ENCODE measurements around the gene PLCH2.
"Not testable (repeated sequence)": the region's sequence is repeated elsewhere in the genome, so short reads cannot be mapped to it uniquely, and the experiment has no call there.

The PLCH2 gene

GRCh38 chr1:2443277-2444137 is 32.6 kb upstream of the PLCH2 start:
- DNase-seq, result peak; percentile 69

DNA sequence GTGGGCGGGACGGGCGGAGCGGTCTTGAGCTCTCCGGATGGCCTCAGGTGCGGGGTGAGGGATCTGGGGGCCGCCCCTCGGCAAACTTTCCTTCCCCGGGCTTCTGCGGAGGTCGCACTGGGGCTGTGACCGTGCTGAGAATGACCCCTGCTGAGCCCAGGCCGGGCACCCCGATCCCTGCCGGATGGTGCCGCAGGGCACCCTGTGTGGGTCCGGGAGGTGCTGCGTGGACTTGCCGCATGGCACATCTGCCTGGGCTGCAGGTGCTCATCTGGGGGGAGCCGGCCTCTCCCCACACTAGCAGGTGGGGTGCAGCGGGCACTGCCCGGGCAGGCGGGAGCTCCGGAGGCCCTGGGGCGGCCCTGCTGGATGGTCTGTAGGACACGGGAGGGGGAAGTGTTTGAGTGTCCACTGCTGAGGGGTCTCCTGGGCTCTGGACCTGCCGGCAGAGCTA is 31.9 kb upstream of the PLCH2 start:
- DNase-seq, result no peak

GRCh38 chr1:2445162-2445822 is 30.8 kb upstream of the PLCH2 start:
- DNase-seq, result no peak

- no peak for DNase-seq
These were observed 30.3 kb upstream of the PLCH2 start for GRCh38 chr1:2445823-2446215.

DNA sequence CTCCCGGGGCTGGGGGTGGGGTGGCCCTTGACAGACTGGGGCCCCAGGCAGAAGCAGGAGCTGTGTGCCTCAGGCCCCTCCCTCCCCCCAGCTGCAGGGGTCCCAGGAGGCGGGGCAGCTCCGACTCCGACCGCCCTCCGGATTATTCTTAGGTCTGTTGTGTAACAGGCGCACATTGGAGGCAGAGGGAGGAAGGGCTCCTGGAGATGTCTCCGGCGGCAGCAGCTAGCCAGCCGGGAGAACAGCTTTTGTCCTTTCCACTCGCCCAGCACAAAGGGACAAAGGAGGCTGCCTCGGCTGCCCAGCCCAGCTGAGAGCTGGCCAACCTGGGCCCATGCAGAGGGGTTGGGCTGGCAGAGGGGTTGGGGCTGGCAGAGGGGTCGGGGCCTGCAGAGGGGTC is 29.7 kb upstream of the PLCH2 start:
- DNase-seq, result peak; percentile 84

- DNase-seq, result no peak
These were observed 29.2 kb upstream of the PLCH2 start for GRCh38 chr1:2446861-2447260.

DNA sequence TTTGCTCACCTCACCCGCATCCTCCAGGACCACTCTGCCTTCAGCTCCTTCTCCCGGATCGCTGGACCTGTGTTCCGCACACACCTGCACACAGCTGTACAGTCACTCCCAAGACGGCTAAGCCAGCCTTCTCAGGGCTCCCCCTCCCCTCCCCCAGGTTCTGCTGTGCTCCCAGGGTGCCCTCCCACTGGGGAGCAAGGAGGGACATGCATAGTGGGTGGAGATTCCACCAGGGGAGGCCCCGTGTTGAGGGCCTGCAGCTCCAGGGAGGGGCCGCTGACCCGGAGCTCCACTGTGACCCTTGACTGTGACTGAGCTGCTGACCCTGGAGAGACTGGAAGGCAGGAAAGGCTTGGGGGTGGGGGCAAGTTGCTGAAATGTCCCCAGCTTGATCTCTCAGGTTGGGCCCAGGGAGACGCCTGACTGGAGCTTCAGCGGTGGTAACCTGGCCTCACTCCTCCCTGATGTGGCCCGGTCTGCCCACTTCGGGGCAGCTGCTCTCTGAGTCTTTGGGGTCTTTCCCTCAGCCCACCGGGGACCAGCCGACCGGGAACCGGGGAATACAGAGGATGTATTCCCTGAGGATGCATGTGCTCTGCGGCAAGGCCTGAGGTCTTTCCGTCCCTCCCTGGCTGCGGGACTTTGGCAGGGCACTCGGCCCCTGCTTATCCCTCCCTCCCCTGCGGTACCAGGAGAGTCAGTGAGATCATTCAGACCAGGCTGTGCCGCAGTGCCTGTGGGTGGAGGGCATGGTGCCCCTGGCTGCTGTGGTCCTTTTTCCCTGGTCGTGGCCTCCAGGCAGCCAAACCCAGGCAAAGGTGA is 28.6 kb upstream of the PLCH2 start:
- no peak for DNase-seq

- no peak for DNase-seq
These were observed 28.0 kb upstream of the PLCH2 start for GRCh38 chr1:2448098-2448445.

GRCh38 chr1:2449636-2450454 is 26.2 kb upstream of the PLCH2 start:
- DNase-seq, result no peak

DNA sequence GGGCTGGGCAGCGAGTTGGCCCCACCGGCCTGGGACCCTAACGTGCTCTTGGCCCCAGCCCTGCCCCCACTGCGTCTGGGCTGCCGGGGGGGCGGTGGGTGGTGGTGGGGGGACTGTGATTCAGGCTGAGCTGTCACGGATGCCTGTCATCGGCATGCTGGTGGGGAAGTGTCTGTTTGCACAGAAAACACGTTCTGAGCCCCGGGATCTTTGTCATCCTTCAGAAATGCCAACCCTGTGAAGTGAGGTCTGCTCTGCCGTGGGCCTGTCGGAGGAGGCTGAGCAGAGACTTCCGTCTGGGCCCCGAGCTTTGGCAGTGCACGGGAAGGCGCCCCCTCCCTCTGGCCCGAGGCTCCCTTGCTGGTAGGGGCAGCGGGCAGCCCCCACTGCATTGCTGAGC is 24.3 kb upstream of the PLCH2 start:
- DNase-seq, result peak; percentile 61

DNA sequence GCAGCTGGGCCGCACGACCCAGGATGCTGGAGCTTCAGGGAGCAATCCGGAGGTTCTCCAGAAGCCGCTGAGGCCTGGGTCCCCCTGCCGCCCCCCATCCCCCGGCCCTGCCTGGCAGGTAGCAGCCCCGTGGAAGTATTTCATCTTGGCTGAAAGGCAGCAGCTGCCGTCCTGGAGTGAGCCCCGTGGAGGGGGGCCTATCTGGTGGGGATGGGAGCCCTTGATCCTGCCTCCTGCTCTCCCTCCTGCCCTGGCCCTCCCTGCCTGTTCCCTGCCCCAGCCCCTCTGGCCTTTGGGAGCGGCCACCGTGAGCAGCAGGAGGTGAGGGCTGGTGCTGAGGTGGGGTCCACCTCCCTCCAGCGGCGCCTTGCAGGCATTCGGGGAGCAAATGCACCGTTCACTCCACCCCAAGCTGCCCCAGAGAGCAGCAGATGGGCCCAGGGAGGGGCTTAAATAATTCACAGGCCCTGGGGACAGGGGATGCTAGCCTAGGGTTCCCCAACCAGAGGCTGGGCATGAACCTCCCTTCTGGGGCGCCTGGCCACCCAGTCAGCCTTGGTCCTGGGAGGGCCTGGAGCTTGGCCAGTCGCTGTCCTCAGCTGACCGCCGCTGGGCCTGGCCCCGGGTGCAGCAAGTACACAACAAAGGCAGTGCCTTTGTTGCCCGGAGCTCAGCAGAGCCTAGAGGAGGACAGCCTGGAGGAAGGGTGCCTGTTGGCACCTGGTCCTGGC is 23.7 kb upstream of the PLCH2 start:
- no peak for DNase-seq

- DNase-seq, result no peak
These were observed 23.2 kb upstream of the PLCH2 start for GRCh38 chr1:2452932-2453315.

DNA sequence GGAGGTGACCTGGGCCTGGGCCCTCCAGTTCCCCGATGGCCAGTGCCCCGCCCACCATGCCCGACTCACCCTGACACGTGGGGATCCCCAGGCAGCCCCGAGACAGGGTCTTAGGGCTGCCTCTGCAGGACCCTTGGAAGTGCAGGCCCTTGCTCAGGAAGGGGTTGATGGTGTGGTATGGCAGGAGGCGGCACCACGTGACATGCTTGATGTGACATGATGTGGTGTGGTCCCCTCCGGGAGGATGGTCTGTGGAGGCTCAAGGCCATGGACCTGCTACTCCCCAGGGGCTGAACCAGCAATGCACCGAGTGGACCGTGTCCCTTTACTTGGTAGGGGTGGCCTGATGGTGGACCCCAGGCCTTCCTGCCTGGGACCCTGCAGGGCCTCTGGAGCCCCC is 21.9 kb upstream of the PLCH2 start:
- DNase-seq, result no peak

GRCh38 chr1:2455757-2456156 is 20.3 kb upstream of the PLCH2 start:
- no peak for DNase-seq

DNA sequence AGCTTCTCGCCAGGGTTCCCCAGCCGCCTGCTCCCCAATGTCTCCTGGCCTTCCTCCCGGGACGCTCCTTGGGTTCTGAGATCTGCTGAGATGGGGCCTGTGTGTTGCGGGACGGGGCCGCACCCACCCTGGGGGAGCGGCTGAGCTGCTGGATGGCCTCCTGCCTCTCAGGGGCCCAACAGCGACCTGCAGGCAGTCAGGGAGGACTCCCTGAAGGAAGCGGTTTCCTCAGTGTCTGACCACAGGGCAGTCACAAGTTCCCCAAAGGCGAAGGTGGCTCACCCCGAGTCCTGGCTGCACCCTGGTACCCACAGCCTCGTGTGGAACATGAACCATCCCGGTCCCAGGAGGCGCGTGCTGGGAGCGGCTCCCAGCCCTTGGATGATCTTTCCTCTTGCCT is 18.6 kb upstream of the PLCH2 start:
- DNase-seq, result no peak

- DNase-seq, result no peak
These were observed 17.4 kb upstream of the PLCH2 start for GRCh38 chr1:2458687-2459086.

DNA sequence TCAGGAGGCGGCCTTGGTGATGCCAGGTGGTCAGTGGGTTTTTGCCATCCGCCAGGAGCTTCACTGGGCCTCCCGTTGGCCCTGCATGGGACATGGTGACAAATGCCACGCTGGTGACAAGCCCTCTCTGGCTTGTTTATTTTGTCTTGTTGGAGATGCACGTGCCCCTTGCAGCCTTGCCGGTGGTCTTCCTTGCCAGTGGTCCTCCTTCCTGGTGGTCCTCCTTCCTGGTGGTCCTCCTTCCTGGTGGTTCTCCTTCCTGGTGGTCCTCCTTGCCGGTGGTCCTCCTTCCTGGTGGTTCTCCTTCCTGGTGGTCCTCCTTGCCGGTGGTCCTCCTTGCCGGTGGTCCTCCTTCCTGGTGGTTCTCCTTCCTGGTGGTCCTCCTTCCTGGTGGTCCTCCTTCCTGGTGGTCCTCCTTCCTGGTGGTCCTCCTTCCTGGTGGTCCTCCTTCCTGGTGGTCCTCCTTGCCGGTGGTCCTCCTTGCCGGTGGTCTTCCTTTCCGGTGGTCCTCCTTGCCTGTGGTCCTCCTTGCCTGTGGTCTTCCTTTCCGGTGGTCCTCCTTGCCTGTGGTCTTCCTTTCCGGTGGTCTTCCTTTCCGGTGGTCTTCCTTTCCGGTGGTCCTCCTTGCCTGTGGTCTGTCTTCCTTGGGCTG is 16.9 kb upstream of the PLCH2 start:
- DNase-seq, result not testable (repeated sequence)

DNA sequence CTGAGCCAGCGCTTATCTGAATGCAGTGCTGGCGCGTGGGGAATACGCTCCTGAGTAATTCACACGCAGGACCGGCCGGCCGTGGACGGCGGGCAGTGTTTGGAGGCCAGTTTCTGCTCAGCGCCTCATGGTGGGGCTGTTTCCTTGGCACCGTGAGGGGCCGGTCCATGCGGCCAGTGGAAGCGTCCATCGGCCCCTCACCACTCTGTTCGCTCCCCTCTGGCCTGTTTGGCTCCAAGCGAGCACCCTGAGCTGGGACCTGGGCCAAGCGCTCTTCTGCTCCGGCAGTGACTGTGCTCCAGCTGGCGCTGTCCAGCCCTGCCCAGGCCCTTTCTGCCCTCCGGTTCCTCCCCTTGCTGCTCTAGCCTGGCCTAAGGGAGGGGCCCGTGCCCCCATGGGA is 16.3 kb upstream of the PLCH2 start:
- DNase-seq, result no peak

- peak; percentile 17 for DNase-seq
These were observed 15.9 kb upstream of the PLCH2 start for GRCh38 chr1:2460203-2460602.

DNA sequence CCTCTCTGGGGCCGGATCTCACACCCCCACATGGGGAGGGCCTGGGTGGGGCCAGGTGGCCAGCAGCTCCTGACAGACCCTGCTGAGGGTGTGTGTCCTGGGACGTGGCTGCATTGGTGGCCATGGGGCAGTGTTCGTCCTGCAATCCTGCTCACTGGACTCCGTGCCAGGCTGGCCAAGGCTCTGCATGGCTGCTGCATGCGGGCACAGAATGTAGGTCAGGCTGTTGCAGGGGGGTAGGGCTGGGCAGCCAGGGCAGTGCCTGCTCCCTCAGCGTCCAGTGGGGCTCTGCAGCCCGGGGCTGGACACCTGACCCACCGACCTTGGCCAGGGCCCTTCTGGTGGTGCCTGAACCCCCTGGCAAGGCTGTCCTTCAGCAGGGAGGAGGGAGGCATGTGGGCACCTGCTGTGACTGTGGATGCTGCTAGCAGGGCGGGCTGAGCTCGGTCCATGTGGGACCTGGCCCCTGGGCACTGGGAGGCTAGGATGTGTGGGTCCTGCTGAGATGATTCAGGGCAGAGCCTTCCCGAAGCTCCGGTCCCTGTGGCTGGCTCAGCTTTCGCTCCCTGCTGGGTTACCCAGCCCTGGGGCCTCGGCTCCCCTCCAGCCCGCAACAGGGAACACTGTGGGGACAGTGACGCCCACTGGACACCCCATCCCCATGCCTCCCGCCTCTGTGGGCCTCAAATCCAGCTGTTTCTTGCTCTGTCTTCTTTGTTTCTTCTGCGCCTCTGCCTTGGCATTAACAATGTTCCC is 14.9 kb upstream of the PLCH2 start:
- no peak for DNase-seq

DNA sequence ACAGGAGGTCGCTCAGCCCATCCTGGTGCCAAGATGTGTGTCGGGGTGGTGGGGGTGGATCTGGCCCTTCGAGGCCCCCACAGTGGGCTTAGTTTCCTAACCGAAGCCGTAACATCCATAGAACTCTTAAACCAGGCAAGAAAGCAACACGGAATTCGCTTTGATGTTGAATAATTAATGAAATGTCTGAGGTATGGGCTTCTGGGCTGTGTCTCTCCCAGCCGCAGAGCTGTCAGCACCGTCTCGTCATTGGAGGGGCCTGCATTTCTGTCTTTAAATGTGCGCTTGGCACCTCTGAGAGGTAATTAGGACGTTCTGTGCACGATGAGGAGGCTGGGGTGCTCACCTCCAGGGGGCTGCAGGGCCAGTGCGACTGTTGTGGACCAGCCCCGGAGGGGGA is 13.3 kb upstream of the PLCH2 start:
- DNase-seq, result peak; percentile 64
